PC-9 (cell line): ENCODE results near the gene DOCK6.

Source experiments
- CTCF ChIP-seq: fragments of 200-600 bp; sonication (generic); conservative IDR thresholded peaks from 2 replicates; pipeline ENCODE4 v1.6.1; 2017; ENCODE audit warnings: mixed run types, antibody characterized with exemption, mild to moderate bottlenecking, moderate library complexity
- EZH2 ChIP-seq: fragments of 200-600 bp; sonication (generic); IDR thresholded peaks from 2 replicates; pipeline ENCODE4 v1.8.0; 2017; ENCODE audit warnings: antibody characterized with exemption, low read depth

DNA sequence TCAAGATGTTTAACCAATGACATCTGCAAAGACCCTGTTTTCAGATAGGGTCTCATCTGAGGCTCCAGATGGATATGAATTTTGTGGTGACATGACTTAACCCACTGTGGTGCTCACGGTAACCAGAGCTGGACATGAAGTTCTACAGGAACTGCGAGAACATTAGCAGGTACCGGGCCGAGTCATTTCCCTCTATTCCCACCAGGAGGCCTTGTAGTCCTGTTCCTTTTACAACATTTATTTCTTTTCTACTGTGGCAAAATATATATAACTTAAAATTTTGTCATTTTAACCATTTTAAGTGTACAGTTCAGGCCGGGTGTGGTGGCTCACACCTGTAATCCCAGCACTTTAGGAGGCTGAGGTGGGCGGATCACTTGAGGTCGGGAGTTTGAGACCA lies 26.0 kb upstream of the DOCK6 start:
- TF ChIP-seq CTCF = peak; percentile 84
- no peak for TF ChIP-seq EZH2
